Measurements from ENCODE around the gene NHLRC4. TPM values are rescaled to one million over a fixed set of nuclear protein-coding genes. Genes with fewer than 3 reads are reported as not detected.

The NHLRC4 gene
- total RNA-seq, 1 donor from 2014 or later, result 1.4 TPM

DNA sequence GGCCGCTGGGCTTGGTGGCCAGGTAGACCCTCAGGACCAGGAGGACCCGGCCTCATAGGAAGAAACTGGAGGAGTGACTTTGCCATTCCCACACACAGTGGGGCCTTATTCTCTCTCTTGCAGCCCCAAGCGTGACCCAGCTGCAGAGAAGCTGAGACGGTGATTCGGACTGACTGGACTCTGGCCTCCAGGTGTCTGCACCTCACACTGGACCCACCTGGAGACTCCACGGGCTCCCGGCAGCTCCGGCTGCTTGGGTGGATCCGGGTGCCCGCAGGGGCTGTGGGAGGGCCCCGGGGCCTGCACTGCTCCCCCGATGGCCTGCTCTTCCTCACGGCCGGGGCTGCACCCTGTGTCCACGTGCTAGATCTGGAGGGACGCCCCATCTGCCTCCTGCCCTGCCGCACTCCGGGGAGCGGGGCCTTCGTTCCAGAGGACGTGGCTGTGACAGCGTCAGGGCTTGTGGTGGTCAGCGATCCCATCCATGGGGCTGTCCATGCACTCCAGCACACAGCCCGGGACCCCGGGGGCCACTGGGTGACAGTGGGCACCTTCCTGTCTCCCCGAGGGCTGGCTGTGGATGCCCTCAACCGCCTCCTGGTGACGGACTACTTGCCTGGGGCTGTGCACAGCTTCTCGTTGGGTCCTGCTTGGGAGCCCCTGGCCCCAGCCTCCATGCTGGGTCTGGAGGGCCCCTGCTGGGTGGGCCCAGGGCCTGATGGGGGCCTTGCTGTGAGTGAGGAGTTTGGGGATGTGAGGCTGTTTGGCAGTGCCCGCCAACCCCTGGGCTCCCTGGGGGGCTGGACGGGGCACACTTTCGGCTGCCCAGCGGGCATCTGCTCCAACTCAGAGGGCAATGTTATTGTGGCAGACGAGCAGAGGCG lies 810 bp downstream of the NHLRC4 start:
- Mint-ChIP-seq H3K27ac (no peak overlapping the region), H3K4me3 (ENCODE audit: low read depth) (peak overlapping the region; percentile 55), H3K4me1 (ENCODE audit: low read depth) (peaks cover 20% of the 10 kb centered on the region)

GRCh38 chr16:568401-569258 lies 1.8 kb downstream of the NHLRC4 start:
- DNase-seq (ENCODE audit: low spot score, unreplicated experiment), result no peak
- Mint-ChIP-seq H3K4me3 (ENCODE audit: low read depth) (peak overlapping the region; percentile 80), H3K9me3 (ENCODE audit: low read depth) (no peaks in the 10 kb centered on the region), H3K27me3 (no peaks in the 10 kb centered on the region), H3K27ac (peak overlapping the region; percentile 77), H3K36me3 (ENCODE audit: insufficient read depth) (no peaks in the 10 kb centered on the region), H3K4me1 (ENCODE audit: low read depth) (peaks cover 20% of the 10 kb centered on the region)
- no peak for TF ChIP-seq CTCF (IDR thresholded peaks at IDR 0.05; ENCODE audit: unreplicated experiment)

More for the DNA sequence above, 810 bp downstream of the NHLRC4 start:
- no peak for TF ChIP-seq CTCF (IDR thresholded peaks at IDR 0.05; ENCODE audit: unreplicated experiment)
- no peaks in the 10 kb centered on the region for H3K36me3 Mint-ChIP-seq (ENCODE audit: insufficient read depth)
- no peaks in the 10 kb centered on the region for H3K9me3 Mint-ChIP-seq (ENCODE audit: low read depth)
- peaks cover 3% of the 10 kb centered on the region for H3K27me3 Mint-ChIP-seq
- DNase-seq (ENCODE audit: low spot score, unreplicated experiment), result no peak

GRCh38 chr16:569445-570254 lies 2.8 kb downstream of the NHLRC4 start, which contains the start of gene PIGQ:
PIGQ (plus strand) TSS chr16:569968; CDS start chr16:574075, 4,107 bp downstream.
- no peaks in the 10 kb centered on the region for H3K9me3 Mint-ChIP-seq (ENCODE audit: low read depth)
- peak within 1 kb of the TSS; percentile 90 for H3K27ac Mint-ChIP-seq
- H3K27me3 Mint-ChIP-seq, result no peaks in the 10 kb centered on the region
- peak; percentile 44 for DNase-seq (ENCODE audit: low spot score, unreplicated experiment)
- H3K4me1 Mint-ChIP-seq (ENCODE audit: low read depth), result peaks cover 20% of the 10 kb centered on the region
- no peak for TF ChIP-seq CTCF (IDR thresholded peaks at IDR 0.05; ENCODE audit: unreplicated experiment)
- no peaks in the 10 kb centered on the region for H3K36me3 Mint-ChIP-seq (ENCODE audit: insufficient read depth)
- peak within 1 kb of the TSS; percentile 83 for H3K4me3 Mint-ChIP-seq (ENCODE audit: low read depth)

GRCh38 chr16:572865-573650 lies 6.3 kb downstream of the NHLRC4 start:
- no peak overlapping the region for H3K4me3 Mint-ChIP-seq (ENCODE audit: low read depth)
- no peak for DNase-seq (ENCODE audit: low spot score, unreplicated experiment)
- no peaks in the 10 kb centered on the region for H3K27me3 Mint-ChIP-seq
- H3K4me1 Mint-ChIP-seq (ENCODE audit: low read depth), result peaks cover 17% of the 10 kb centered on the region
- peaks cover 3% of the 10 kb centered on the region for H3K36me3 Mint-ChIP-seq (ENCODE audit: insufficient read depth)
- no peaks in the 10 kb centered on the region for H3K9me3 Mint-ChIP-seq (ENCODE audit: low read depth)
- TF ChIP-seq CTCF (IDR thresholded peaks at IDR 0.05; ENCODE audit: unreplicated experiment), result no peak
- no peak overlapping the region for H3K27ac Mint-ChIP-seq

Measured in progenitor cell of endocrine pancreas (in vitro differentiated cells).